Left ventricle myocardium inferior (tissue), 1 donor: ENCODE data around the gene ROBO2. TPM values are rescaled to one million over a fixed set of nuclear protein-coding genes. Genes with fewer than 3 reads are reported as not detected.

ENCODE experiments used
- DNase-seq: peaks from one replicate; pipeline ENCODE4 v3.0.0-alpha.2; 2020
- H3K27ac ChIP-seq: fragments of 200-600 bp; replicated peaks from 2 replicates; pipeline ENCODE4 v1.8.0; 2021
- H3K27me3 ChIP-seq: fragments of 200-600 bp; 2 replicates; pipeline ENCODE4 v1.8.0; 2021; ENCODE audit warnings: low read depth
- H3K36me3 ChIP-seq: fragments of 200-600 bp; 2 replicates; pipeline ENCODE4 v1.8.0; 2021
- H3K4me1 ChIP-seq: fragments of 200-600 bp; 2 replicates; pipeline ENCODE4 v1.8.0; 2021
- H3K4me3 ChIP-seq: fragments of 200-600 bp; 2 replicates; pipeline ENCODE4 v1.8.0; 2021; ENCODE audit warnings: mild to moderate bottlenecking, moderate library complexity
- H3K9me3 ChIP-seq: fragments of 200-600 bp; replicated peaks from 2 replicates; pipeline ENCODE4 v1.8.0; 2021
- intact Hi-C: fragments of 100-400 bp; cut with micrococcal nuclease; formaldehyde crosslinking; loops from one replicate; pipeline ENCODE4 v1.11.0; 2022
- total RNA-seq: library from RNA; stranded (reverse); fragmentation: NEBNext Ultra II Directional; extraction: Animal tissue kit (Norgen Biotek cat#: 25700); gene quantifications from one replicate; pipeline ENCODE4 v1.2.1, GENCODE V29; 2021
- TF ChIP-seq, protein P1 (sequence below): fragments of 200-600 bp; IDR thresholded peaks from 2 replicates; pipeline ENCODE4 v1.8.0; 2021; ENCODE audit warnings: antibody characterized with exemption, mild to moderate bottlenecking, borderline replicate concordance
- donor health status: DM: no; HTN: yes; CAD: no; lungs with severe emphysema.

The ROBO2 gene
- total RNA-seq, 1 donor from 2014 or later = 0.19 TPM

- no peak for DNase-seq
- Histone ChIP-seq H3K36me3 (no peaks in the 10 kb centered on the region), H3K27ac (no peak overlapping the region), H3K4me1 (no peaks in the 10 kb centered on the region), H3K4me3 (no peak overlapping the region), H3K27me3 (no peaks in the 10 kb centered on the region), H3K9me3 (no peaks in the 10 kb centered on the region)
- intact Hi-C loops = no loop called here
- TF ChIP-seq, protein P1, sequence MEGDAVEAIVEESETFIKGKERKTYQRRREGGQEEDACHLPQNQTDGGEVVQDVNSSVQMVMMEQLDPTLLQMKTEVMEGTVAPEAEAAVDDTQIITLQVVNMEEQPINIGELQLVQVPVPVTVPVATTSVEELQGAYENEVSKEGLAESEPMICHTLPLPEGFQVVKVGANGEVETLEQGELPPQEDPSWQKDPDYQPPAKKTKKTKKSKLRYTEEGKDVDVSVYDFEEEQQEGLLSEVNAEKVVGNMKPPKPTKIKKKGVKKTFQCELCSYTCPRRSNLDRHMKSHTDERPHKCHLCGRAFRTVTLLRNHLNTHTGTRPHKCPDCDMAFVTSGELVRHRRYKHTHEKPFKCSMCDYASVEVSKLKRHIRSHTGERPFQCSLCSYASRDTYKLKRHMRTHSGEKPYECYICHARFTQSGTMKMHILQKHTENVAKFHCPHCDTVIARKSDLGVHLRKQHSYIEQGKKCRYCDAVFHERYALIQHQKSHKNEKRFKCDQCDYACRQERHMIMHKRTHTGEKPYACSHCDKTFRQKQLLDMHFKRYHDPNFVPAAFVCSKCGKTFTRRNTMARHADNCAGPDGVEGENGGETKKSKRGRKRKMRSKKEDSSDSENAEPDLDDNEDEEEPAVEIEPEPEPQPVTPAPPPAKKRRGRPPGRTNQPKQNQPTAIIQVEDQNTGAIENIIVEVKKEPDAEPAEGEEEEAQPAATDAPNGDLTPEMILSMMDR = no peak
Measured at GRCh38 chr3:77506384-77506783, 466.5 kb downstream of the ROBO2 start.

- intact Hi-C loops = no loop called here
- Histone ChIP-seq H3K4me3 (no peak overlapping the region), H3K27ac (no peak overlapping the region), H3K9me3 (no peaks in the 10 kb centered on the region), H3K36me3 (no peaks in the 10 kb centered on the region), H3K27me3 (no peaks in the 10 kb centered on the region), H3K4me1 (no peaks in the 10 kb centered on the region)
- TF ChIP-seq, protein P1 = no peak
- no peak for DNase-seq
Measured at GRCh38 chr3:77513542-77513941, 473.6 kb downstream of the ROBO2 start.

DNA sequence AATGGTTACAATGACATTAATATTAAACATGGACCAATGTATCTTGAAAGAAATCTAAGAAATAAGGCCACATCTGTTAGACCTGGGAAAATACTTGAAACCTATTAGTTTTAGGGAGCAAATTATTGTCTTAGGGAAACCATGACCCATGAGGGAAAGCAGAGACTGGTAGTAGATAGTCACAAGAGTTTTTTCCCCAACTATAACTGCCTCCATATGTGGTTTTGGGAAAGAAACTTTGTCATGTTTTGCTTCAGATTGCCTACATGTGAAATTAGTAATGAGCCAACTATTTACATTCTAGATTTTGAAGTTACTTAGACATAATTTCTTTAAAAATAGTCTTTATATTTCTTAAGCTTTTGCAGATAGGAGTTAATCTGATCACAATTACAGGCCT lies 474.9 kb downstream of the ROBO2 start:
- Histone ChIP-seq H3K4me1 (no peaks in the 10 kb centered on the region), H3K4me3 (no peak overlapping the region), H3K36me3 (no peaks in the 10 kb centered on the region), H3K27ac (no peak overlapping the region), H3K27me3 (no peaks in the 10 kb centered on the region), H3K9me3 (peaks cover 4% of the 10 kb centered on the region)
- DNase-seq = no peak
- TF ChIP-seq, protein P1 = no peak
- intact Hi-C loops = no loop called here

DNA sequence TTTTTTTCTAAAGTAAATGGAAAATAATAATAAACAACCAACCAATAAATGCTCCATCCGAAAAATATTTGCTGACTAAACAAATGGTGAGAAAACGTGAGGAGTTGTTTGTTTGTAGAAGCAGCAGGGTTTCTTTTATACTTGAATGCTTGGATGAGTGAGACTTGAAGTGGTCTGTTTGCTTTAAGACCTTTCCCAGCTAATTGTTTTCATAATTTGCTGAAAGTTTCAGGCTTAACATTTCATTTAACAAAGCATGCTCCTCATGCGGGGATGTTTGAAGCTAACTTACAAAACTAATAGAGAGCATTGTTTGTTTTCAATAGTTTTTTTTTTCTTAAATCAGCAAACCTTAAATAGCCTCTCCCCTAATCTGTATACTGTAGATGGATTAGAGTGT lies 484.6 kb downstream of the ROBO2 start:
- Histone ChIP-seq H3K27ac (no peak overlapping the region), H3K27me3 (no peaks in the 10 kb centered on the region), H3K4me3 (no peak overlapping the region), H3K9me3 (peaks cover 2% of the 10 kb centered on the region), H3K4me1 (no peaks in the 10 kb centered on the region), H3K36me3 (no peaks in the 10 kb centered on the region)
- DNase-seq = no peak
- TF ChIP-seq, protein P1 = no peak
- intact Hi-C loops = no loop called here

GRCh38 chr3:77524946-77525682 lies 485.2 kb downstream of the ROBO2 start:
- H3K27ac ChIP-seq = no peak overlapping the region
- no peak overlapping the region for H3K4me3 ChIP-seq
- TF ChIP-seq, protein P1 = no peak
- intact Hi-C loops = no loop called here
- no peaks in the 10 kb centered on the region for H3K4me1 ChIP-seq
- no peaks in the 10 kb centered on the region for H3K9me3 ChIP-seq
- no peaks in the 10 kb centered on the region for H3K27me3 ChIP-seq
- H3K36me3 ChIP-seq = no peaks in the 10 kb centered on the region
- DNase-seq = no peak
